BJ (cell line): ENCODE measurements around the gene DNAAF1. TPM values are rescaled to one million over a fixed set of nuclear protein-coding genes. Genes with fewer than 3 reads are reported as not detected.

Experiments used
- CTCF ChIA-PET: fragments of 350-600 bp; formaldehyde crosslinking; extraction: SDS; loops from one replicate; lab custom pipeline; 2021; ENCODE audit warnings: antibody characterized with exemption, inconsistent platforms; lab: Yijun Ruan, JAX
- POLR2A ChIA-PET: fragments of 300-600 bp; sonication (Branson Sonifier 250); formaldehyde crosslinking; extraction: SDS; loops from one replicate; lab custom pipeline; 2021; ENCODE audit warnings: antibody characterized with exemption; lab: Charles Lee
- DNase-seq: peaks from one replicate; pipeline ENCODE4 v3.0.0-alpha.2; 2011; ENCODE audit warnings: low read depth
- H3K27me3 ChIP-seq: 2 replicates; pipeline ENCODE4 v1.6.0; 2011; ENCODE audit warnings: low read length; ENCODE audit not compliant: control insufficient read depth, insufficient read depth
- H3K36me3 ChIP-seq: 2 replicates; pipeline ENCODE4 v1.5.1; 2011; ENCODE audit warnings: low read length; ENCODE audit not compliant: control insufficient read depth, insufficient read depth
- H3K4me3 ChIP-seq: 2 replicates; pipeline ENCODE4 v1.5.1; 2011; ENCODE audit warnings: low read depth, mild to moderate bottlenecking, control low read depth, low read length
- polyA plus RNA-seq: library from polyadenylated mRNA; depleted of rRNA; stranded (reverse); fragments of >200 nt; gene quantifications from 2 replicates; pipeline ENCODE4 v1.2.3, GENCODE V29; 2011; rRNA removed
- TF ChIP-seq, protein P1 (sequence below): IDR thresholded peaks from 2 replicates; pipeline ENCODE4 v1.5.1; 2011; ENCODE audit warnings: low read depth, mild to moderate bottlenecking, control low read depth, inconsistent platforms, low read length, moderate library complexity; ENCODE audit not compliant: insufficient read depth

DNAAF1 gene
- polyA plus RNA-seq, 1 experiment: not detected

DNA sequence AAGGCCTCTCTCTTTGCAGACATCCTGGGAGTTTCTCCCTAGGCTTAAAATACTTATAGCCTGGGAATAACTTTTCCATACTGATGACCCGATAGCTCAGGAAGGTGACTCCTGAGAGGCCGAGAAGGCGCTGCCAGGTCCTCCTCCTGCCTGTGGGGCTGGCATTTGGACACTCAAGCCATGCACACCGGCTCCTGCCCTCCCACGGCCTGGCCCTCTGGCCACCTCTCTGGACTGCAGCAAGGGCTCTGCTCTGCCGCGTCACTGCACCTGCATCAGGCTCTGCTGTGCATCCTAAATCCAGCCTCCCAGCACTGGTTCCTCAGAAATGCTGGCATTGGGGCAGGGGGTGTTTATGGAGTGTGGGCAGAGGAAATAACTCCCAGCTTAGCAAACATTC lies 80.5 kb downstream of the DNAAF1 start:
- no peaks in the 10 kb centered on the region for H3K36me3 ChIP-seq
- POLR2A ChIA-PET: no interaction called here
- peaks cover 3% of the 10 kb centered on the region; the same call in 1 of the 2 replicates for H3K27me3 ChIP-seq
- no peak for DNase-seq
- CTCF ChIA-PET: interaction anchor here (1.1 to 1.2 kb wide), 2 partner anchors 38 to 258 kb away, joined by 3 read pairs; no protein-coding TSS in a partner anchor
- H3K4me3 ChIP-seq: no peak overlapping the region
- TF ChIP-seq, protein P1, sequence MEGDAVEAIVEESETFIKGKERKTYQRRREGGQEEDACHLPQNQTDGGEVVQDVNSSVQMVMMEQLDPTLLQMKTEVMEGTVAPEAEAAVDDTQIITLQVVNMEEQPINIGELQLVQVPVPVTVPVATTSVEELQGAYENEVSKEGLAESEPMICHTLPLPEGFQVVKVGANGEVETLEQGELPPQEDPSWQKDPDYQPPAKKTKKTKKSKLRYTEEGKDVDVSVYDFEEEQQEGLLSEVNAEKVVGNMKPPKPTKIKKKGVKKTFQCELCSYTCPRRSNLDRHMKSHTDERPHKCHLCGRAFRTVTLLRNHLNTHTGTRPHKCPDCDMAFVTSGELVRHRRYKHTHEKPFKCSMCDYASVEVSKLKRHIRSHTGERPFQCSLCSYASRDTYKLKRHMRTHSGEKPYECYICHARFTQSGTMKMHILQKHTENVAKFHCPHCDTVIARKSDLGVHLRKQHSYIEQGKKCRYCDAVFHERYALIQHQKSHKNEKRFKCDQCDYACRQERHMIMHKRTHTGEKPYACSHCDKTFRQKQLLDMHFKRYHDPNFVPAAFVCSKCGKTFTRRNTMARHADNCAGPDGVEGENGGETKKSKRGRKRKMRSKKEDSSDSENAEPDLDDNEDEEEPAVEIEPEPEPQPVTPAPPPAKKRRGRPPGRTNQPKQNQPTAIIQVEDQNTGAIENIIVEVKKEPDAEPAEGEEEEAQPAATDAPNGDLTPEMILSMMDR: no peak

DNA sequence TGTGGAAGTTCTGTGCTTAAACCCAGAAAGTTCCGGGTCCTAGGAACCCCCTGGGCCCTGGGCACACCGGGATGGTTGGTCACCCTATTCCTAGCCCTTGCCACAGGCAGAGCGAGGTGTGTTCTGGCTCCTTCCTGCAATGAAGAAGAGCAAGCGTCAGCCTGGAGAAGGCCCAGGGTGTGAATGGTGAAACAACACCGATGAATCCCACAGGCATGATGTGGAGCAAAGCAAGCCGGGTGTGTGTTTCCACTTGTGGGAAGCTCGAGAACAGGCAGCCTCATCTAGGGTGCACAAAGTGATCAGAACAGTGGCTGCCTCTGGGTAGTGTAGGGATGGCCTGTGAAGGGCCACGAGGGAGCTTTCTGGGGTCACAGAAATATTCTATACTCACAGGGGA lies 80.9 kb downstream of the DNAAF1 start:
- ChIA-PET POLR2A (no interaction called here), CTCF (interaction anchor here (0.6 to 1.2 kb wide), 3 partner anchors 38 to 258 kb away, joined by 3 to 5 read pairs (median 3); no protein-coding TSS in a partner anchor)
- Histone ChIP-seq H3K36me3 (no peaks in the 10 kb centered on the region), H3K4me3 (no peak overlapping the region), H3K27me3 (peaks cover 3% of the 10 kb centered on the region; the same call in 1 of the 2 replicates)
- no peak for DNase-seq
- TF ChIP-seq, protein P1: no peak

Other genes starting within 250 kb of the DNAAF1 start
- 2.1 and 2.6 TPM in 2 replicates for gene MLYCD, start 246.2 kb upstream of the DNAAF1 start, polyA plus RNA-seq
- gene OSGIN1, start 192.1 kb upstream of the DNAAF1 start, polyA plus RNA-seq: 2.0 and 5.1 TPM in 2 replicates
- 0.06 and 0.15 TPM in 2 replicates for gene NECAB2, start 177.1 kb upstream of the DNAAF1 start, polyA plus RNA-seq
- gene SLC38A8, start 102.5 kb upstream of the DNAAF1 start, polyA plus RNA-seq: not detected in 2 replicates
- 72.6 and 89.7 TPM in 2 replicates for gene MBTPS1, start 28.4 kb upstream of the DNAAF1 start, polyA plus RNA-seq
- 12.1 and 15.5 TPM in 2 replicates for gene HSDL1, start 131 bp upstream of the DNAAF1 start, polyA plus RNA-seq
- 12.8 and 23.4 TPM in 2 replicates for gene TAF1C, start 41.7 kb downstream of the DNAAF1 start, polyA plus RNA-seq
- not detected in 2 replicates for gene ADAD2, start 45.8 kb downstream of the DNAAF1 start, polyA plus RNA-seq
- gene KCNG4, start 94.7 kb downstream of the DNAAF1 start, polyA plus RNA-seq: not detected in 2 replicates
- 62.1 and 85.8 TPM in 2 replicates for gene WFDC1, start 149.6 kb downstream of the DNAAF1 start, polyA plus RNA-seq
- not detected in 2 replicates for gene ATP2C2, start 223.2 kb downstream of the DNAAF1 start, polyA plus RNA-seq